HG02759 (cell line): ENCODE results near the gene ZNF446.
A peak's percentile ranks its signal among the peaks of the same experiment; 100 is the strongest.
"Not testable (repeated sequence)": the region's sequence is repeated elsewhere in the genome, so short reads cannot be mapped to it uniquely, and the experiment has no call there.

Source experiments
- ATAC-seq: cut with Tn5 transposase; IDR thresholded peaks from one replicate; pipeline ENCODE4 v1.9.1; 2021; ENCODE audit warnings: mild to moderate bottlenecking, moderate library complexity; ENCODE audit not compliant: unreplicated experiment

Gene ZNF446

DNA sequence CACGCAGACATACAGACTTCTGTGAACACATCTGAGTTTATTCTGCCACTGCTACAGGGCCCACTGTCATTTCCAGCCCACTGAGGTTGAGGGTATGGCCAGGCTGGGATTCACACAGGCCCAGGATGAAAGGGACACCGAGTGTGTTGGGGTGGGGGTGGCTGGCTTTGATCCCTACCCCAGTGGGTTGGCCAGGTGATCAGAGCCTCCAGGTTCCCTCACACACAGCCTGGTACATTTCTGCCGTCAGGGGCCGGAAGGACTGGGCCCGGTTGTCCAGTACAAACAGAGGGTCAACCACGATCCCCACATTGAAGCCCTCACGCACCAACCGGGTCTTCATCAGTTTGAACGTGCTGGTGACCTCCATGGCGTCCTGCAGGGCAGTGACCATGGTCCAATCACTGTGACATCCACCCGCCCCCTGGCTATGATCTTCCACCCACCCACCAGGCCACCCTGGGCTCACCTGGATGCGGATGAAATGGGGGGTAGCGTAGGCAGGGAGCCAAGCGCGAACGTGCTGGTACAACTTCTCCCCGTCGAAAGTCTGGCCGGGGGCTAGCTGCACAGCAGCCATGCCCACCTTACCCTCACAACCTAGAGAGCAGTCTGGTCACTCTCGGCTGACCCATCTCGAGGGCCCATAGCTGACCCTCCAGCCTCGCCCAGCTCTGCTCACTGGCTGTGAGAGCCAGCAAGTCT lies 22.3 kb downstream of the ZNF446 start:
- no peak for ATAC-seq

DNA sequence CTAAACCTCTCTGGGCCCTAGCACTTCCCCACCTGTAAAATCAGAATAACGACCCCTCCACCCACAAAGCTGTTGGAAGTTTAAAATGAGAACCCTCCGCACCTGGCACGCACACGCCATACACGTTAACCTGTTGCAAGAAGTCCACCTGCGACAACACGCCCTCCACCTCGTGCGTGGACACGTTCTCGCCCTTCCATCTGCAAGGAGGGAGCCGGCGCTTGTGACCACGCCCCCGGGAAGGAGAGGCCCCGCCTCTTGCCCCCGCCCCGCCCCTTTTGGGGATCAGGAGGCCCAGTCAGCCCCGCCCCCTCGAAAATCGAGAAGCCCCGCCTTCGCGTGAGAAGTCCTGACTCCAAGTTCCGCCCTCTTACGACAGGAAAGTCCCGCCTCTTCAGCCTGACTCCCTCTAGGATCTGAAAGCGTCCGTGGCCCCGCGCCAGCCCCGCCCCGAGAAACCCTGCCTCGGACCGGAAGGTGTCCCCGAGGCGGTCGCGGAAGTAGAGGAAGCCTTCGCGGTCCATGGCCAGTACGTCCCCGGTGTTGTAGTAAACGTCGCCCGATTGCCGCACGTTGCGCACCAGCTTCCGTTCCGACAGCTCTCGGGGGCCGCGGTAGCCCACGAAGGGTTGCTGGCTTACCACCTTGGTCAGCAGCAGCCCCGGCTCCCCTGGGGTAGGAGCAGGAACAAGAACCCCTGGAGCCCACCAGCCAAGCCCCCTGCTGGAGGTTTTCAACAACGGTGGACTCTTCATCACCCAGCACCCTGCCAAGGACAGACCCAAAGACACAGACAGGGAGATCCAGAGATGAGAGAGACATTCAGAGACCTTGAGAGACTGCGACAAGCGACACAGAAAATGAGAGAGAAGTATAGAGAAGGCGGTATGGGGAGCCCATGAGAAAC lies 23.1 kb downstream of the ZNF446 start:
- peak; percentile 91 for ATAC-seq

- no peak for ATAC-seq
Measured at GRCh38 chr19:58500242-58500641, 24.1 kb downstream of the ZNF446 start.

- not testable (repeated sequence) for ATAC-seq
Measured at GRCh38 chr19:58507602-58508223, 31.6 kb downstream of the ZNF446 start.

GRCh38 chr19:58509731-58510083 lies 33.6 kb downstream of the ZNF446 start:
- ATAC-seq: no peak

DNA sequence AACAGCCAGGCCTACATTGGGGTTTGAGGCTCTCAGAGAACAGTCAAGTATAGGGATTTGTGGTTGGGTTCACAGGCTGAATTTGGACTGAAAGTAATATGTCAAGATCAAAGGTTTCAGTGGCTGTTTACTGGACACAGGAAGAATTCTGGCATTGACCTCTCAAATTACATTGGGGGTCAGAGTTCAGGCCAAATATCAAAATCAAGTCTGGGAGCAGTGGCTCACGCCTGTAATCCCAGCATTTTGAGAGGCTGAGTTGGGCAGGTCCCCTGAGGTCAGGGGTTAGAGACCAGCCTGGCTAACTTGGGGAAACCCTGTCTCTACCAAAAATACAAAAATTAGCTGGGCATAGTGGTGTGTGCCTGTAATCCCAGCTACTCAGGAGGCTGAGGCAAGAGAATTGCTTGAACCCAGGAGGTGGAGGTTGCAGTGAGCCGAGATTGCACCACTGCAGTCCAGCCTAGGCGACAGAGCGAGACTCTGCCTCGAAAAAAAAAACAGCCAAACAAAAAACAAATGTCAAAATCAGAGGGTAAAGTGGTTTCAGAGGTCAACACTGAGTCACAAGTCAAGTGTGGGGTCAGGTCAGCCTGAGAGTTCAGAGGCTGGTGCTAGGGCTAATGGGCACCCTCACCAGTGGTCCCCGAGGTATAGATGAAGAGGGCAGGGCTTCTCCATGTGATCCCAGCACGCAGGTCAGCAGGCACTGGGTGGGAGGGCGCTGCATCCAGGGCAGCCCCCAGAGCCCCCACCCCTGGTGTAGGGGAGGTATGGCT lies 34.1 kb downstream of the ZNF446 start:
- no peak for ATAC-seq

DNA sequence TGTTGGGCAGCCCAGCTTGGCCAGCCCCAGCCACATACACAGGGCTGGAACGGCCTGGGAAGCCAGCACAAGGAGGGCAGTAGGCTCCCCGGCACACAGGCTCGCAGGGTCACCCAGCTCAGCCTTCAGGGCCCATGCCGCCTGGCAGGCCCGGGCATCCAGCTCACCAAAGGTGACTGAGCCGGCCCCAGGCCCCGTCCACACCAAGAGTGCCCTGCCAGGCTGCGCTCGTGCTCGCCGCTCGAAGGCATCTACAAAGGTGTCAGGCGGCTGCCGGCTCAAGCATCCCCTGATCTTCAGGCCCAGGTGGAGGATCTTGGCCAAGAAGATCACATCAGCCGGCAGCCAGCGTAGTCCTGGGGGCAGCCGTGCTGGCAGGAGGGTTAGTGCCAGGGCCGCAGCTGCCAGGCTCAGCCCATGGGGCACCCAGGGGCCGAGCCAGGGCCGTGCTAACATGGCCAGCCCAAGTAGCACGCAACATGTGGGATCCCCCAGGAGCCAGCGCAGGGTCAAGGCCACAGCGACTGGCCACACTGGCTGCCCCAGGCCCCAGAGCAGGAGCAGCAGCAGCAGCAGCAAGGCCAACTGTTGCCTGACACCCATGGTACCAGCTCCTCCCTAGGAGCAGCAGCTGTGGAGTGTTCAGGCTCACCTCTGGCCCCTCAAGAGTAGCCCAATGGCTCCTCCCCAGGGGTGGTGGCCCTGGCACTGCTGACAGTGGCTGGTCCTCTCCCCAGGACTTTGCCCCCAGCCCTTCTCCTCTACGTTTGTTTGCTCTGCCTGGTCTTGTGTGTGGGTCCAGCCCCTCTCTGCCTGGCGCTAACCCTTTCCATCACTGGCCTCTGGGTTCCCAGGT lies 35.4 kb downstream of the ZNF446 start, which contains the start of gene SLC27A5:
TSS of gene SLC27A5 (minus strand) at position 640 of the 856 bp plus-strand sequence. CDS start at position 603, 37 bp downstream.
- ATAC-seq: no peak

- no peak for ATAC-seq
Measured at GRCh38 chr19:58513213-58513693, 37.1 kb downstream of the ZNF446 start.

GRCh38 chr19:58513694-58514563 lies 37.8 kb downstream of the ZNF446 start:
- peak; percentile 83 for ATAC-seq

GRCh38 chr19:58514564-58515022 lies 38.4 kb downstream of the ZNF446 start:
- no peak for ATAC-seq

DNA sequence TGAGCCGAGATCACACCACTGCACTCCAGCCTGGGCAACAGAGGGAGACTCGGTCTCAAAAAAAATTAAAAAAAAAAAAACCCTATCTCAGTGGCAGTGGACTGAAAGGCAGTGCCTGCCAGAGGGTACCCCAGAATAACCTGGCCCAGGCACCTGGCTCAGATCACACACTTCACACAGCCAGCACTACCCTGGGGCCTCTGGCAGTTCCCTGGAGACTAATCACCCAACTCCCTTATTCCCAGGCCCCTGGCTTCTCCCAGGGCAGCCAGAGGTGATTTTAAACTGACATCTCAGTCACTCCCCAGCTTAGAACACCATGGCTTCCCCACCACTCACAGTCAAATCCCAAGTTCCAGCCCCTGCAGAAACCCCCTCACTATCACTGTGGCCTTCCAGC lies 39.1 kb downstream of the ZNF446 start:
- no peak for ATAC-seq

DNA sequence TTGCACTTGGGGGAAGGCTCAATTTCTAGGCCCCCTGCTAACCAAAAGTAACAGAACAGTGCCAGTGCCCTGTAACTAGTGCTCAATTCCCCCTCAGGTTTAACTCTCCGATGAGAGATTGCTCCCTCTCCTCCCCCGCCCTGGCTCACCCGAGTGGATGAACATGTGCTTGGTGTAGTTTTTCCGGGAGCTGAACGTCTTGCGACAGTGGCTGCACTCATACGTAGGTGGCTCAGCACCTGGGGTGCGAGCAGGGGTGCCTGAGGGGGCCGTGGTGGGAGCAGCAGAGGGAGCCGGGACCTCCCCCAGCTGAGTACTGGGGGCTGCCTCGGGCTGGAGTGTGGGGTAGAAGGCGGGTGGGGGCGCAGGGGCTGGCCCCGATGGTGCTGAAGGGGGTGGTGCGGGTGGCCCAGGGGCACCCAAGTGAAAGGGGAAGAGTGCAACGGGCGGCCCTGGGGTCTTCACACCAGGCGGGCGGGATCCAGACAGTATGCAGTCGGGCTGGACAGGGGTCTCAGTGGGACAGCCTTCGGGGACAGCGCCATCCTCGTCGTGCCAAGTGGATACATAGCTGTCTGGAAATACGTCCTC lies 40.2 kb downstream of the ZNF446 start:
- ATAC-seq: no peak

- ATAC-seq: no peak
Measured at GRCh38 chr19:58516964-58517833, 41.0 kb downstream of the ZNF446 start.

GRCh38 chr19:58518256-58519086 lies 42.3 kb downstream of the ZNF446 start:
- ATAC-seq: no peak

GRCh38 chr19:58519087-58519354 lies 42.9 kb downstream of the ZNF446 start:
- ATAC-seq: peak; percentile 9

DNA sequence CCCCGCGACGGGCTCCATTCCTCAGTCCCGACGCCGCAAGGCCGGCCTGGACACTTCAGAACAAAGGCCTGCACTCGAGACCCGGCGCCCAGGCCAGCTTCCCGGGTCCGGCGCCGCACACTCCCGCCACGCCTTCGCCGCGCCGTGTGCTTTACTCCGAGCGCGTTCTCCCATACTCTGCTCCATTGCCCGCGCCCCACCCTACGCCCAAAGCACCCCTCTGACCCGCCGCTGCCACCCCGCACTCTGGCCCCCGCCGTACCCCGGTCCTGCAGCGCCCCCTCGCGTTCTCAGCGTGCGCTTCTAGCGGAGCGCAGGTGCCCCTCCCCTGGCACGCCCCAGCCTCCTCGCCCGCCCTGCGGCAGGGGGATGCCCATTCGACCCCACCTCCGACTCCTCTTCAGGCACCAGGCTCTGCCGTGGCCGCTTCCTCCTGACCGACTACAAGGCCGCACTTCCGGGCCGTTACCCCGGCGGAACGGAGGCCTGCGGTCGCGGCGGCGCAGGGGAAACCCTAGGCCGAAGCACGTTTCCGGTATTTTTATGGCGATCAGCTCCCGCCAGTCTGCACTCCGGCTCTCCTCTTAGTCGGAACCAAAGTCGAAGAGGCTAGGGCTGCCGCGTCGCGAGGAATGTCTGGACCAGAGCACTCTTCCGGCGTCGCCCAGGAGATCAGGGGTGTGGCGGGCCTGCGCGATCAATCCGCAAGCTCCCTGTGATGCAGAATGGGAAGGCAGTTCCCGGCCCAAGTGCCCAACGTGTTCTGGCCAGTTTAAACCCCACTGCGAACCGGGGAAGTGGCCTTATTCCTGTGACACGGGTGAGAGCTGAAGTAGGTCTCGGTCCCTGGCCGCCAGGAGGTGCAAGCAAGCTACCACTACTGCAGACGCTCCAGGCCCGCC lies 43.5 kb downstream of the ZNF446 start, which contains the start of gene ZBTB45:
TSS of gene ZBTB45 (minus strand) at position 456 of the 902 bp plus-strand sequence. CDS start 2,137 bp downstream, outside the sequence.
- peak; percentile 80 for ATAC-seq
